ENCODE data around the gene PLIN1. TPM values are rescaled to one million over a fixed set of nuclear protein-coding genes. Genes with fewer than 3 reads are reported as not detected.

The PLIN1 gene
- total and polyA plus RNA-seq, 10 of the 15 experiments (the other 5 are each of a cell fraction or from before 2014, with no cell fraction given), result 0.05 to 0.13 (median 0.09) TPM; not detected in 6

DNA sequence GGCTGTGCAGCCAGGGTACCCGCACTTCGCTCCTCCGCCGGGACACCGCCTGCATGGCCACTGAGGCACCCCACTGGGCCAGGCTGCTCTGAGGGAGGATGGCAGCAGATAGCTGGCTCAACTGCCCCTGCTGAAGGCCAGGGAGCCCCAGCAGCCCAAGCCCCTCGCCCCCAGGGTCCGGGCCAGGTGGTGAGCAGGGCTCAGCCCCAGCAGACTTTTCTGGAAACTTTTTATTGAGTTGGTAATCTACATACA lies 11.5 kb downstream of the PLIN1 start:
- SMC1A ChIA-PET (ENCODE audit: uncharacterized antibody, unreplicated experiment), result no interaction called here
- POLR2A ChIA-PET, result no interaction called here

More for the DNA sequence above, 11.5 kb downstream of the PLIN1 start:
- H3K27ac ChIP-seq (ENCODE audit: control insufficient read depth, insufficient read depth), result no peak overlapping the region
- TF ChIP-seq, protein P1, sequence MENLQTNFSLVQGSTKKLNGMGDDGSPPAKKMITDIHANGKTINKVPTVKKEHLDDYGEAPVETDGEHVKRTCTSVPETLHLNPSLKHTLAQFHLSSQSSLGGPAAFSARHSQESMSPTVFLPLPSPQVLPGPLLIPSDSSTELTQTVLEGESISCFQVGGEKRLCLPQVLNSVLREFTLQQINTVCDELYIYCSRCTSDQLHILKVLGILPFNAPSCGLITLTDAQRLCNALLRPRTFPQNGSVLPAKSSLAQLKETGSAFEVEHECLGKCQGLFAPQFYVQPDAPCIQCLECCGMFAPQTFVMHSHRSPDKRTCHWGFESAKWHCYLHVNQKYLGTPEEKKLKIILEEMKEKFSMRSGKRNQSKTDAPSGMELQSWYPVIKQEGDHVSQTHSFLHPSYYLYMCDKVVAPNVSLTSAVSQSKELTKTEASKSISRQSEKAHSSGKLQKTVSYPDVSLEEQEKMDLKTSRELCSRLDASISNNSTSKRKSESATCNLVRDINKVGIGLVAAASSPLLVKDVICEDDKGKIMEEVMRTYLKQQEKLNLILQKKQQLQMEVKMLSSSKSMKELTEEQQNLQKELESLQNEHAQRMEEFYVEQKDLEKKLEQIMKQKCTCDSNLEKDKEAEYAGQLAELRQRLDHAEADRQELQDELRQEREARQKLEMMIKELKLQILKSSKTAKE (IDR thresholded peaks at IDR 0.05; ENCODE audit: low read depth, poor library complexity, severe bottlenecking), result no peak
- TF ChIP-seq NR2C2 (IDR thresholded peaks at IDR 0.05; ENCODE audit: borderline replicate concordance, control insufficient read depth, insufficient read length, low read depth), result no peak
- no peak for TF ChIP-seq CEBPB (IDR thresholded peaks at IDR 0.05; ENCODE audit: borderline replicate concordance in 1 of 2, low read depth in 2 of 2, low read length in 2 of 2)
- TF ChIP-seq, protein P2, sequence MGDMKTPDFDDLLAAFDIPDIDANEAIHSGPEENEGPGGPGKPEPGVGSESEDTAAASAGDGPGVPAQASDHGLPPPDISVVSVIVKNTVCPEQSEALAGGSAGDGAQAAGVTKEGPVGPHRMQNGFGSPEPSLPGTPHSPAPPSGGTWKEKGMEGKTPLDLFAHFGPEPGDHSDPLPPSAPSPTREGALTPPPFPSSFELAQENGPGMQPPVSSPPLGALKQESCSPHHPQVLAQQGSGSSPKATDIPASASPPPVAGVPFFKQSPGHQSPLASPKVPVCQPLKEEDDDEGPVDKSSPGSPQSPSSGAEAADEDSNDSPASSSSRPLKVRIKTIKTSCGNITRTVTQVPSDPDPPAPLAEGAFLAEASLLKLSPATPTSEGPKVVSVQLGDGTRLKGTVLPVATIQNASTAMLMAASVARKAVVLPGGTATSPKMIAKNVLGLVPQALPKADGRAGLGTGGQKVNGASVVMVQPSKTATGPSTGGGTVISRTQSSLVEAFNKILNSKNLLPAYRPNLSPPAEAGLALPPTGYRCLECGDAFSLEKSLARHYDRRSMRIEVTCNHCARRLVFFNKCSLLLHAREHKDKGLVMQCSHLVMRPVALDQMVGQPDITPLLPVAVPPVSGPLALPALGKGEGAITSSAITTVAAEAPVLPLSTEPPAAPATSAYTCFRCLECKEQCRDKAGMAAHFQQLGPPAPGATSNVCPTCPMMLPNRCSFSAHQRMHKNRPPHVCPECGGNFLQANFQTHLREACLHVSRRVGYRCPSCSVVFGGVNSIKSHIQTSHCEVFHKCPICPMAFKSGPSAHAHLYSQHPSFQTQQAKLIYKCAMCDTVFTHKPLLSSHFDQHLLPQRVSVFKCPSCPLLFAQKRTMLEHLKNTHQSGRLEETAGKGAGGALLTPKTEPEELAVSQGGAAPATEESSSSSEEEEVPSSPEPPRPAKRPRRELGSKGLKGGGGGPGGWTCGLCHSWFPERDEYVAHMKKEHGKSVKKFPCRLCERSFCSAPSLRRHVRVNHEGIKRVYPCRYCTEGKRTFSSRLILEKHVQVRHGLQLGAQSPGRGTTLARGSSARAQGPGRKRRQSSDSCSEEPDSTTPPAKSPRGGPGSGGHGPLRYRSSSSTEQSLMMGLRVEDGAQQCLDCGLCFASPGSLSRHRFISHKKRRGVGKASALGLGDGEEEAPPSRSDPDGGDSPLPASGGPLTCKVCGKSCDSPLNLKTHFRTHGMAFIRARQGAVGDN (IDR thresholded peaks at IDR 0.05), result no peak
- no peak for TF ChIP-seq ZNF217 (IDR thresholded peaks at IDR 0.05)
- TF ChIP-seq ASH2L (IDR thresholded peaks at IDR 0.05; ENCODE audit: borderline replicate concordance, low read depth), result no peak
- TF ChIP-seq, protein P3, sequence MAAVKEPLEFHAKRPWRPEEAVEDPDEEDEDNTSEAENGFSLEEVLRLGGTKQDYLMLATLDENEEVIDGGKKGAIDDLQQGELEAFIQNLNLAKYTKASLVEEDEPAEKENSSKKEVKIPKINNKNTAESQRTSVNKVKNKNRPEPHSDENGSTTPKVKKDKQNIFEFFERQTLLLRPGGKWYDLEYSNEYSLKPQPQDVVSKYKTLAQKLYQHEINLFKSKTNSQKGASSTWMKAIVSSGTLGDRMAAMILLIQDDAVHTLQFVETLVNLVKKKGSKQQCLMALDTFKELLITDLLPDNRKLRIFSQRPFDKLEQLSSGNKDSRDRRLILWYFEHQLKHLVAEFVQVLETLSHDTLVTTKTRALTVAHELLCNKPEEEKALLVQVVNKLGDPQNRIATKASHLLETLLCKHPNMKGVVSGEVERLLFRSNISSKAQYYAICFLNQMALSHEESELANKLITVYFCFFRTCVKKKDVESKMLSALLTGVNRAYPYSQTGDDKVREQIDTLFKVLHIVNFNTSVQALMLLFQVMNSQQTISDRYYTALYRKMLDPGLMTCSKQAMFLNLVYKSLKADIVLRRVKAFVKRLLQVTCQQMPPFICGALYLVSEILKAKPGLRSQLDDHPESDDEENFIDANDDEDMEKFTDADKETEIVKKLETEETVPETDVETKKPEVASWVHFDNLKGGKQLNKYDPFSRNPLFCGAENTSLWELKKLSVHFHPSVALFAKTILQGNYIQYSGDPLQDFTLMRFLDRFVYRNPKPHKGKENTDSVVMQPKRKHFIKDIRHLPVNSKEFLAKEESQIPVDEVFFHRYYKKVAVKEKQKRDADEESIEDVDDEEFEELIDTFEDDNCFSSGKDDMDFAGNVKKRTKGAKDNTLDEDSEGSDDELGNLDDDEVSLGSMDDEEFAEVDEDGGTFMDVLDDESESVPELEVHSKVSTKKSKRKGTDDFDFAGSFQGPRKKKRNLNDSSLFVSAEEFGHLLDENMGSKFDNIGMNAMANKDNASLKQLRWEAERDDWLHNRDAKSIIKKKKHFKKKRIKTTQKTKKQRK (IDR thresholded peaks at IDR 0.05; ENCODE audit: low read depth, low read length), result no peak
- TF ChIP-seq NBN (IDR thresholded peaks at IDR 0.05), result no peak
- TF ChIP-seq SRF (IDR thresholded peaks at IDR 0.05; ENCODE audit: low read depth in 2 of 2, low read length in 2 of 2), result no peak
- H3K4me1 ChIP-seq (ENCODE audit: control insufficient read depth, insufficient read depth, low read length), result no peaks in the 10 kb centered on the region
- 92% methylated on average over 7 of the region's 7 CpGs for WGBS (ENCODE audit: insufficient coverage, insufficient replicate concordance, low lambda C conversion rate, missing lambda C conversion rate)
- no peak overlapping the region for H3K4me3 ChIP-seq
- peaks cover 0 to 2% of the 10 kb centered on the region in 2 experiments; a peak in 1 of 4 replicates for H3K27me3 ChIP-seq (replicated peaks in 1 of 2; ENCODE audit: control insufficient read depth in 2 of 2, insufficient read depth in 2 of 2, low read length in 1 of 2)
- no peak overlapping the region for H3K9ac ChIP-seq (ENCODE audit: control insufficient read depth, insufficient read depth, low read length)
- intact Hi-C loops (cut with micrococcal nuclease; ENCODE audit: unreplicated experiment) (no loop called here), in situ Hi-C loops (cut with MboI) (no loop called here)
- no peak for DNase-seq (ENCODE audit: low read depth, low spot score)
- no peak for ATAC-seq
- H2AFZ ChIP-seq (ENCODE audit: control insufficient read depth, low read depth, low read length), result no peak overlapping the region
- FAIRE-seq, result no peak
- no peaks in the 10 kb centered on the region for H3K79me2 ChIP-seq (ENCODE audit: control insufficient read depth, insufficient read depth, low read length)
- H3K36me3 ChIP-seq (ENCODE audit: control insufficient read depth in 2 of 2, insufficient read depth in 2 of 2, low read length in 1 of 2), result no peaks in the 10 kb centered on the region
- no TSS peak for BruUV-seq (replicated peaks)
- ChIA-PET CTCF (no interaction called here), RAD21 (ENCODE audit: unreplicated experiment) (no interaction called here)
- H4K20me1 ChIP-seq (ENCODE audit: control insufficient read depth, insufficient read depth), result no peaks in the 10 kb centered on the region
- no peaks in the 10 kb centered on the region for H3K9me3 ChIP-seq (replicated peaks; ENCODE audit: control insufficient read depth, insufficient read depth, low read length)
- no peak overlapping the region for H3K4me2 ChIP-seq (ENCODE audit: control insufficient read depth, insufficient read depth)
